ENCODE results near the gene EZH2. TPM values are rescaled to one million over a fixed set of nuclear protein-coding genes. Genes with fewer than 3 reads are reported as not detected.

The EZH2 gene
- total RNA-seq, 1 donor from 2014 or later = 28.9 TPM

GRCh38 chr7:148761499-148762278 is 122.4 kb downstream of the EZH2 start:
- no peak for DNase-seq

Small RNA genes within 50 kb of the gene (small RNA-seq; reads per million reads assigned to genes)
- gene RF00017 (not detected), gene RN7SL569P (not detected), gene RNU7-20P (not detected)

Other genes starting within 250 kb of the EZH2 start
- gene CUL1, start 185.4 kb downstream of the EZH2 start, total RNA-seq = 60.2 TPM
- gene PDIA4, start 144.2 kb upstream of the EZH2 start, total RNA-seq = 69.6 TPM
- 12.6 TPM for gene ZNF786, start 206.4 kb upstream of the EZH2 start, total RNA-seq
- gene ZNF425, start 242.0 kb upstream of the EZH2 start, total RNA-seq = 5.1 TPM

All from occipital lobe (tissue), 3 donors.